Choroid plexus epithelial cell (primary cell): ENCODE results near the gene SLC9A3.

Experiments
- DNase-seq: peaks from one replicate; pipeline ENCODE4 v3.0.0-alpha.2; 2010; ENCODE audit warnings: low read depth
- H3K4me3 ChIP-seq: 2 replicates; pipeline ENCODE4 v1.5.1; 2011; ENCODE audit warnings: low read depth, mild to moderate bottlenecking, control low read depth, low read length, moderate library complexity
- CTCF ChIP-seq: conservative IDR thresholded peaks from 2 replicates; pipeline ENCODE4 v1.5.1; 2011; ENCODE audit warnings: low read depth, mild to moderate bottlenecking, control low read depth, inconsistent platforms, low read length, moderate library complexity

The SLC9A3 gene

GRCh38 chr5:483434-484140 lies 40.7 kb downstream of the SLC9A3 start:
- DNase-seq, result no peak
- no peak for TF ChIP-seq CTCF
- no peak overlapping the region for H3K4me3 ChIP-seq

GRCh38 chr5:483011-483410 lies 41.2 kb downstream of the SLC9A3 start:
- no peak for TF ChIP-seq CTCF
- DNase-seq, result no peak
- H3K4me3 ChIP-seq, result no peak overlapping the region

GRCh38 chr5:482506-482905 lies 41.7 kb downstream of the SLC9A3 start:
- TF ChIP-seq CTCF, result no peak
- no peak overlapping the region for H3K4me3 ChIP-seq
- no peak for DNase-seq

GRCh38 chr5:482021-482420 lies 42.2 kb downstream of the SLC9A3 start:
- DNase-seq, result no peak
- no peak overlapping the region for H3K4me3 ChIP-seq
- TF ChIP-seq CTCF, result no peak

- H3K4me3 ChIP-seq, result no peak overlapping the region
- TF ChIP-seq CTCF, result no peak
- no peak for DNase-seq
Measured at GRCh38 chr5:481347-481746, 42.9 kb downstream of the SLC9A3 start.

- TF ChIP-seq CTCF, result no peak
- H3K4me3 ChIP-seq, result no peak overlapping the region
- DNase-seq, result no peak
Measured at GRCh38 chr5:479566-480319, 44.5 kb downstream of the SLC9A3 start.

- TF ChIP-seq CTCF, result no peak
- no peak overlapping the region for H3K4me3 ChIP-seq
- DNase-seq, result no peak
Measured at GRCh38 chr5:478982-479535, 45.2 kb downstream of the SLC9A3 start.
